ENCODE data around the gene UBD. TPM values are rescaled to one million over a fixed set of nuclear protein-coding genes. Genes with fewer than 3 reads are reported as not detected.

Gene UBD
- polyA plus RNA-seq, 4 donors: 4.6 to 20.0 (median 17.0) TPM; not detected in 1

DNA sequence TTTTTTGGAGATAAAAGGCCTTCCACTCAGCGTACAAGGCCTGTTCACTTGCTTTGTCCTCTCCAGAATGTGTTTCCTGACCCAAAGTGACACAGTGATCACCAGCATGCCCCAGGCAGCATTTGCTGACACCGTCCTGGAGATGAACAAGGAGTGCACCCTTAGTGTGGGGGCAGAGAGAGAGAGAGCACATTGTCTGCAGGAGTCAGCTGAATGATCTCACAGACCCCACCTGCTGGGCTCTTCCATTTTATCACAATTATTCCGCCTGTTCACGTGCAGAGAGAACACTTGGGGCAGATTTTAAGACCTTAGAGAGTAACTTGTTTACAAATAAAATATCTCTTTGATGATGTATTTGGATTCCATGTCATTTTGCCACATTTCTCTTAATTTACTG is 49.3 kb downstream of the UBD start:
- WGBS, 3 donors: 40 to 49% (median 43%) methylated on average over 4 of the region's 4 CpGs
- no peak for DNase-seq

GRCh38 chr6:29509711-29510110 is 49.8 kb downstream of the UBD start:
- Histone ChIP-seq H3K4me1 (ENCODE audit: control insufficient read depth in 3 of 3, insufficient read depth in 2 of 3, low read depth in 1 of 3, low read length in 2 of 3) (no peaks in the 10 kb centered on the region), H3K27me3 (ENCODE audit: control insufficient read depth in 3 of 3, insufficient read depth in 3 of 3, low read length in 3 of 3) (no peaks in the 10 kb centered on the region), H3K27ac (ENCODE audit: low read depth in 1 of 3, low read length in 2 of 3) (no peak overlapping the region), H3K4me3 (ENCODE audit: low read depth in 1 of 3, low read length in 3 of 3) (no peak overlapping the region), H3K36me3 (ENCODE audit: control insufficient read depth in 3 of 3, insufficient read depth in 2 of 3, low read depth in 1 of 3, low read length in 3 of 3) (no peaks in the 10 kb centered on the region), H3K9me3 (ENCODE audit: control insufficient read depth in 2 of 2, insufficient read depth in 1 of 2, low read depth in 1 of 2, low read length in 1 of 2) (no peaks in the 10 kb centered on the region)
- no peak for FAIRE-seq
- DNase-seq: no peak
- 65 to 80% (median 75%) methylated on average over 9 of the region's 9 CpGs for WGBS, 3 donors

More for the DNA sequence above, 49.3 kb downstream of the UBD start:
- Histone ChIP-seq H3K27ac (ENCODE audit: low read depth in 1 of 3, low read length in 2 of 3) (no peak overlapping the region), H3K9me3 (ENCODE audit: control insufficient read depth in 2 of 2, insufficient read depth in 1 of 2, low read depth in 1 of 2, low read length in 1 of 2) (no peaks in the 10 kb centered on the region), H3K36me3 (ENCODE audit: control insufficient read depth in 3 of 3, insufficient read depth in 2 of 3, low read depth in 1 of 3, low read length in 3 of 3) (no peaks in the 10 kb centered on the region), H3K4me3 (ENCODE audit: low read depth in 1 of 3, low read length in 3 of 3) (no peak overlapping the region), H3K27me3 (ENCODE audit: control insufficient read depth in 3 of 3, insufficient read depth in 3 of 3, low read length in 3 of 3) (no peaks in the 10 kb centered on the region), H3K4me1 (ENCODE audit: control insufficient read depth in 3 of 3, insufficient read depth in 2 of 3, low read depth in 1 of 3, low read length in 2 of 3) (no peaks in the 10 kb centered on the region)
- FAIRE-seq: no peak

- Histone ChIP-seq H3K27me3 (ENCODE audit: control insufficient read depth in 3 of 3, insufficient read depth in 3 of 3, low read length in 3 of 3) (no peaks in the 10 kb centered on the region), H3K9me3 (ENCODE audit: control insufficient read depth in 2 of 2, insufficient read depth in 1 of 2, low read depth in 1 of 2, low read length in 1 of 2) (no peaks in the 10 kb centered on the region), H3K4me3 (ENCODE audit: low read depth in 1 of 3, low read length in 3 of 3) (no peak overlapping the region), H3K36me3 (ENCODE audit: control insufficient read depth in 3 of 3, insufficient read depth in 2 of 3, low read depth in 1 of 3, low read length in 3 of 3) (no peaks in the 10 kb centered on the region), H3K4me1 (ENCODE audit: control insufficient read depth in 3 of 3, insufficient read depth in 2 of 3, low read depth in 1 of 3, low read length in 2 of 3) (no peaks in the 10 kb centered on the region), H3K27ac (ENCODE audit: low read depth in 1 of 3, low read length in 2 of 3) (no peak overlapping the region)
- no peak for FAIRE-seq
- no peak for DNase-seq
- WGBS, 3 donors: 65 to 73% (median 68%) methylated on average over 6 of the region's 6 CpGs
Observed at GRCh38 chr6:29509239-29509638, 50.3 kb downstream of the UBD start.

- no peaks in the 10 kb centered on the region for H3K27me3 ChIP-seq (ENCODE audit: control insufficient read depth in 3 of 3, insufficient read depth in 3 of 3, low read length in 3 of 3)
- H3K4me1 ChIP-seq (ENCODE audit: control insufficient read depth in 3 of 3, insufficient read depth in 2 of 3, low read depth in 1 of 3, low read length in 2 of 3): no peaks in the 10 kb centered on the region
- 74 to 77% (median 75%) methylated on average over 5 of the region's 5 CpGs for WGBS, 3 donors
- DNase-seq (no peak), FAIRE-seq (no peak)
- H3K9me3 ChIP-seq (ENCODE audit: control insufficient read depth in 2 of 2, insufficient read depth in 1 of 2, low read depth in 1 of 2, low read length in 1 of 2): no peaks in the 10 kb centered on the region
- no peaks in the 10 kb centered on the region for H3K36me3 ChIP-seq (ENCODE audit: control insufficient read depth in 3 of 3, insufficient read depth in 2 of 3, low read depth in 1 of 3, low read length in 3 of 3)
- H3K4me3 ChIP-seq (ENCODE audit: low read depth in 1 of 3, low read length in 3 of 3): no peak overlapping the region
- H3K27ac ChIP-seq (ENCODE audit: low read depth in 1 of 3, low read length in 2 of 3): no peak overlapping the region
Observed at GRCh38 chr6:29507319-29507718, 52.2 kb downstream of the UBD start.

GRCh38 chr6:29506446-29507067 is 53.0 kb downstream of the UBD start:
- Histone ChIP-seq H3K9me3 (ENCODE audit: control insufficient read depth in 2 of 2, insufficient read depth in 1 of 2, low read depth in 1 of 2, low read length in 1 of 2) (no peaks in the 10 kb centered on the region), H3K27me3 (ENCODE audit: control insufficient read depth in 3 of 3, insufficient read depth in 3 of 3, low read length in 3 of 3) (no peaks in the 10 kb centered on the region), H3K27ac (ENCODE audit: low read depth in 1 of 3, low read length in 2 of 3) (no peak overlapping the region), H3K36me3 (ENCODE audit: control insufficient read depth in 3 of 3, insufficient read depth in 2 of 3, low read depth in 1 of 3, low read length in 3 of 3) (no peaks in the 10 kb centered on the region), H3K4me3 (ENCODE audit: low read depth in 1 of 3, low read length in 3 of 3) (no peak overlapping the region), H3K4me1 (ENCODE audit: control insufficient read depth in 3 of 3, insufficient read depth in 2 of 3, low read depth in 1 of 3, low read length in 2 of 3) (no peaks in the 10 kb centered on the region)
- DNase-seq (no peak), FAIRE-seq (no peak)
- 64 to 80% (median 79%) methylated on average over 11 of the region's 11 CpGs for whole genome bisulfite sequencing, 3 donors

GRCh38 chr6:29505808-29506207 is 53.7 kb downstream of the UBD start:
- DNase-seq: no peak
- WGBS, 3 donors: 83 to 95% (median 84%) methylated on average over 3 of the region's 3 CpGs
- no peaks in the 10 kb centered on the region for H3K27me3 ChIP-seq (ENCODE audit: control insufficient read depth in 3 of 3, insufficient read depth in 3 of 3, low read length in 3 of 3)
- FAIRE-seq: no peak
- H3K9me3 ChIP-seq (ENCODE audit: control insufficient read depth in 2 of 2, insufficient read depth in 1 of 2, low read depth in 1 of 2, low read length in 1 of 2): no peaks in the 10 kb centered on the region
- H3K27ac ChIP-seq (ENCODE audit: low read depth in 1 of 3, low read length in 2 of 3): no peak overlapping the region
- no peak overlapping the region for H3K4me3 ChIP-seq (ENCODE audit: low read depth in 1 of 3, low read length in 3 of 3)
- no peaks in the 10 kb centered on the region for H3K36me3 ChIP-seq (ENCODE audit: control insufficient read depth in 3 of 3, insufficient read depth in 2 of 3, low read depth in 1 of 3, low read length in 3 of 3)
- H3K4me1 ChIP-seq (ENCODE audit: control insufficient read depth in 3 of 3, insufficient read depth in 2 of 3, low read depth in 1 of 3, low read length in 2 of 3): no peaks in the 10 kb centered on the region

Other genes starting within 250 kb of the UBD start
- gene OR5V1, start 190.9 kb downstream of the UBD start, polyA plus RNA-seq: not detected
- gene OR12D3, start 184.4 kb downstream of the UBD start, polyA plus RNA-seq: not detected
- gene OR12D2, start 164.1 kb downstream of the UBD start, polyA plus RNA-seq: not detected
- not detected for gene OR12D1, start 144.8 kb downstream of the UBD start, polyA plus RNA-seq
- not detected for gene OR10C1, start 120.4 kb downstream of the UBD start, polyA plus RNA-seq
- gene OR11A1, start 102.7 kb downstream of the UBD start, polyA plus RNA-seq: not detected
- not detected for gene OR2H1, start 102.6 kb downstream of the UBD start, polyA plus RNA-seq
- gene MAS1L, start 71.8 kb downstream of the UBD start, polyA plus RNA-seq: not detected
- not detected for gene OR2H2, start 25.4 kb upstream of the UBD start, polyA plus RNA-seq
- 10 to 100 TPM in 2 of 4 donors, 1 to 10 TPM in 1, under 1 TPM in 1; 0.22 to 12.2 (median 7.1) TPM for gene GABBR1, start 73.5 kb upstream of the UBD start, polyA plus RNA-seq
- gene MOG, start 97.4 kb upstream of the UBD start, polyA plus RNA-seq: under 1 TPM in 1 of 4 donors, not detected in 3; 0.07 TPM
- 1 to 10 TPM in 1 of 4 donors, not detected in 3; 1.4 TPM for gene ZFP57, start 121.4 kb upstream of the UBD start, polyA plus RNA-seq
- 100 to 1,000 TPM in 3 of 4 donors, 1 to 10 TPM in 1; 7.1 to 564 (median 203) TPM for gene HLA-F, start 163.7 kb upstream of the UBD start, polyA plus RNA-seq